Suprapubic skin (tissue), 4 donors: Measurements from ENCODE around the gene HTD2. TPM values are rescaled to one million over a fixed set of nuclear protein-coding genes. Genes with fewer than 3 reads are reported as not detected.
"Not testable (repeated sequence)": the region's sequence is repeated elsewhere in the genome, so short reads cannot be mapped to it uniquely, and the experiment has no call there.

Experiments used
- DNase-seq, 2 donors: peaks; one replicate each; pipeline ENCODE4 v3.0.0-alpha.2; 2019; ENCODE audit warnings: low spot score in 2 of 2
- H3K27ac ChIP-seq: fragments of 200-600 bp; sonication (generic); one replicate; pipeline ENCODE4 v1.5.1; 2019
- H3K27me3 ChIP-seq: fragments of 200-600 bp; sonication (generic); one replicate; pipeline ENCODE4 v1.5.1; 2019
- H3K36me3 ChIP-seq: fragments of 200-600 bp; sonication (generic); one replicate; pipeline ENCODE4 v1.5.1; 2019
- H3K4me1 ChIP-seq: fragments of 200-600 bp; sonication (generic); one replicate; pipeline ENCODE4 v1.5.1; 2019
- H3K4me3 ChIP-seq: fragments of 200-600 bp; sonication (generic); one replicate; pipeline ENCODE4 v1.5.1; 2019; ENCODE audit warnings: mild to moderate bottlenecking
- H3K9me3 ChIP-seq: fragments of 200-600 bp; sonication (generic); one replicate; pipeline ENCODE4 v1.5.1; 2019
- EP300 ChIP-seq: sonication (generic); formaldehyde crosslinking; IDR thresholded peaks from one replicate; pipeline ENCODE4 v1.6.1; 2017; ENCODE audit warnings: antibody characterized with exemption
- POLR2A ChIP-seq, 2 donors: fragments of 450-650 bp; IDR thresholded peaks; one replicate each; pipeline ENCODE4 v1.6.1; 2017; ENCODE audit warnings: antibody characterized with exemption in 2 of 2, mild to moderate bottlenecking in 2 of 2, moderate library complexity in 2 of 2
- POLR2AphosphoS5 ChIP-seq, 3 donors: sonication (generic); formaldehyde crosslinking; IDR thresholded peaks; one replicate each; pipeline ENCODE4 v1.6.1; 2017; ENCODE audit warnings: antibody characterized with exemption in 3 of 3
- WGBS: methylation state at CpG from one replicate; pipeline ENCODE4 v1.1.5; 2018; 5-methylcytosine and 5-hydroxymethylcytosine counted together
- total RNA-seq, 4 donors: library from RNA; depleted of rRNA; stranded (reverse); fragments of >200 nt; gene quantifications; one replicate each; pipeline ENCODE4 v1.1.0, GENCODE V29; 2016
- TF ChIP-seq, protein P1 (sequence below), 2 donors: fragments of 200-600 bp in 1 of 2; fragments of 450-650 bp in 1 of 2; sonication (generic) in 1 of 2; IDR thresholded peaks; one replicate each; pipeline ENCODE4 v1.5.1; 2016 to 2019; ENCODE audit warnings: antibody characterized with exemption in 2 of 2, mild to moderate bottlenecking in 1 of 2, moderate library complexity in 1 of 2

The HTD2 gene
- total RNA-seq, 4 donors from 2014 or later, result 10.9 to 14.4 (median 12.8) TPM

DNA sequence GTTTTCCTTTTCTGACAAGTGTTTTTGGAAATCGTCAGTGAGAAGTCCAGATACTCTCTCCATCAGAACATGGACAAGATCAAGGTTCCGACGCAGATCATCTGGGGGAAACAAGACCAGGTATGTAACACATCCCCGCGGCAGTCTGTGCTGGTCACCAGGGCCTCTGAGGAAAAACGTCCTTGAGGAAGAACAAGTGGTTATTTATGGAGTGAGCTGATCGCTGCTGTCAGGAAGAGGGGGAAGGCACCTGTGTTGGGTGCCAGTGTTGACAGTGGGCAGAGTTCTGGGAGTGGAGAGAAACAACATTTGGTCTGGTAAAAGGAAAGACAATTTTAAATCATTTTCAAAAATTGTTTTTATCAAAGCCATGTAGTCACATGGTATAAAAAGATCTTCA lies 21.0 kb upstream of the HTD2 start:
- Histone ChIP-seq H3K36me3 (peaks cover 69% of the 10 kb centered on the region), H3K4me1 (no peaks in the 10 kb centered on the region), H3K27ac (no peak overlapping the region), H3K4me3 (no peak overlapping the region), H3K27me3 (no peaks in the 10 kb centered on the region), H3K9me3 (no peaks in the 10 kb centered on the region)
- no peak for TF ChIP-seq POLR2AphosphoS5 (IDR thresholded peaks at IDR 0.05)
- no peak for TF ChIP-seq EP300
- TF ChIP-seq, protein P1, sequence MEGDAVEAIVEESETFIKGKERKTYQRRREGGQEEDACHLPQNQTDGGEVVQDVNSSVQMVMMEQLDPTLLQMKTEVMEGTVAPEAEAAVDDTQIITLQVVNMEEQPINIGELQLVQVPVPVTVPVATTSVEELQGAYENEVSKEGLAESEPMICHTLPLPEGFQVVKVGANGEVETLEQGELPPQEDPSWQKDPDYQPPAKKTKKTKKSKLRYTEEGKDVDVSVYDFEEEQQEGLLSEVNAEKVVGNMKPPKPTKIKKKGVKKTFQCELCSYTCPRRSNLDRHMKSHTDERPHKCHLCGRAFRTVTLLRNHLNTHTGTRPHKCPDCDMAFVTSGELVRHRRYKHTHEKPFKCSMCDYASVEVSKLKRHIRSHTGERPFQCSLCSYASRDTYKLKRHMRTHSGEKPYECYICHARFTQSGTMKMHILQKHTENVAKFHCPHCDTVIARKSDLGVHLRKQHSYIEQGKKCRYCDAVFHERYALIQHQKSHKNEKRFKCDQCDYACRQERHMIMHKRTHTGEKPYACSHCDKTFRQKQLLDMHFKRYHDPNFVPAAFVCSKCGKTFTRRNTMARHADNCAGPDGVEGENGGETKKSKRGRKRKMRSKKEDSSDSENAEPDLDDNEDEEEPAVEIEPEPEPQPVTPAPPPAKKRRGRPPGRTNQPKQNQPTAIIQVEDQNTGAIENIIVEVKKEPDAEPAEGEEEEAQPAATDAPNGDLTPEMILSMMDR (IDR thresholded peaks at IDR 0.05), result no peak
- 86% methylated on average over 7 of the region's 7 CpGs for WGBS
- no peak for DNase-seq

DNA sequence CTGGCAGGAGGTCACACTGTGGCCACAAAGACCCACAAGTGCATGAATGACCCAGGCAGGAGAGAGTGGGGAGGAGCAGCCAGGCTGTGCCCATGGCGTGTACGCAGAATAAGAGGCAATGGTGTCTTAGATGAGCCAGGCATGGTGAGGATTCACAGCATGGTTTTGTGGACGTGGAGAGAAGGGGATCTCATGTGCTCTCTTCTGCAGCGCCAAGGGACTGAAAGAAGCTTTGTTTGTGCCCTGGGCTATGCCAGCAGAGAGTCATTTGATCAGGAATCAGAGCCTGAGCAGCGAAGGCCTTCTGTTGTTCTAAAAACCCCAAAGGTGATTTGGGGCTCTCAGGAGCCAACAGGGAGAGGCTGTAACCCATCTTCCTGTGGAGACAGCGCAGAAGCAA lies 19.0 kb upstream of the HTD2 start:
- Histone ChIP-seq H3K27ac (no peak overlapping the region), H3K4me1 (no peaks in the 10 kb centered on the region), H3K36me3 (peaks cover 52% of the 10 kb centered on the region), H3K9me3 (no peaks in the 10 kb centered on the region), H3K27me3 (no peaks in the 10 kb centered on the region), H3K4me3 (no peak overlapping the region)
- DNase-seq, result no peak
- 88% methylated on average over 6 of the region's 6 CpGs for WGBS
- TF ChIP-seq POLR2A (IDR thresholded peaks at IDR 0.05) (no peak), POLR2AphosphoS5 (IDR thresholded peaks at IDR 0.05) (no peak), EP300 (no peak)
- TF ChIP-seq, protein P1 (IDR thresholded peaks at IDR 0.05), result no peak

DNA sequence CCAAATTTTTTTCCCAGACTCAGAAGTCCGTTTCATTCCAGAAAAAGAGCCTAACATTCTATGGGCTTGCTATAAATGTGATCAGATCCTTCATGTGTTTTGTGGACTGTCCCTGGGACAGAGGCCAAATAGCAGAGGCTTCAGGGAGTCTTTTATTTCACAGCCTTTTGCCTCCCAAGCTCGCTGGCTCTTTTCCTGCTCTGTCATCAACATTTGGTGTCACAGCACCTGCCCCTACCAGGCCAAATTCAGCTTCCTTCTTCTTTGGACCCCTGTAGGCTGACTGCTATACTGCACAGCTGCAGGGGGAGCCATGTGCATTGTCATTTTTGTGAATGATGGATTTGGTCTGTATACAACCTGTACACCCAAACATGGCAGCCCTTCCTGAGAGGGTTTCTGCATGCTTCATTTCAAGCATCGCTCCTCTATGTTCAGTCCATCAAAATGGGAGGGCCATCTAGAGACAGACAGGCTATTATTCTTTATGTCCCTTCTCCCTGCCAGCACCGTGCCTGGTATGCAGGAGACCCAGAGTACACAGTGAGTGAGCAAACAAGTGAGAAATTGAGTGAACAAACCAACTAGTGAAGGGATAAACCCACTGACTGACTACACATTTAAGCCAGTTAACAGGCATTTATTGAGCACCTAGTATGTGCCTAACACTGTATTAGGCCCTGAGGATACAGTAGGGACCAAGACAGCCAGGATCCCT lies 18.1 kb upstream of the HTD2 start:
- H3K27me3 ChIP-seq, result no peaks in the 10 kb centered on the region
- H3K36me3 ChIP-seq, result peaks cover 52% of the 10 kb centered on the region
- WGBS, result 74% methylated on average over 4 of the region's 4 CpGs
- no peak for DNase-seq
- no peaks in the 10 kb centered on the region for H3K4me1 ChIP-seq
- no peak overlapping the region for H3K4me3 ChIP-seq
- H3K27ac ChIP-seq, result no peak overlapping the region
- no peaks in the 10 kb centered on the region for H3K9me3 ChIP-seq
- no peak for TF ChIP-seq POLR2A (IDR thresholded peaks at IDR 0.05)
- no peak for TF ChIP-seq POLR2AphosphoS5 (IDR thresholded peaks at IDR 0.05)
- TF ChIP-seq, protein P1 (IDR thresholded peaks at IDR 0.05), result no peak
- no peak for TF ChIP-seq EP300

DNA sequence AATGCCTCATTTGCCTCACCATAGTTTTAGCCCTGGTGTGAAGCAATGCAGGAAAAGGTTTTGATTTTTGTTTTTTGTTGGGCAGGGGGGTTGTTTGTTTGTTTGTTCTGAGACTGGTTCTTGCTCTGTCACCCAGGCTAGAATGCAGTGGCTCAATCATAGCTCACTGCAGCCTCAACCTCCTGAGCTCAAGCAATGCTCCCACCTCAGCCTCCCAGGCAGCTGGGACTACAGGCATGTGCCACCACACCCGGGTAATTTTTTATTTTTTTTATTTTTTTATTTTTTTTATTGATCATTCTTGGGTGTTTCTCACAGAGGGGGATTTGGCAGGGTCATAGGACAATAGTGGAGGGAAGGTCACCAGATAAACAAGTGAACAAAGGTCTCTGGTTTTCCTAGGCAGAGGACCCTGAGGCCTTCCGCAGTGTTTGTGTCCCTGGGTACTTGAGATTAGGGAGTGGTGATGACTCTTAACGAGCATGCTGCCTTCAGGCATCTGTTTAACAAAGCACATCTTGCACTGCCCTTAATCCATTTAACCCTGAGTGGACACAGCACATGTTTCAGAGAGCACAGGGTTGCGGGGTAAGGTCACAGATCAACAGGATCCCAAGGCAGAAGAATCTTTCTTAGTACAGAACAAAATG lies 17.2 kb upstream of the HTD2 start:
- not testable (repeated sequence) for H3K4me3 ChIP-seq, H3K9me3 ChIP-seq, H3K4me1 ChIP-seq, H3K27me3 ChIP-seq, DNase-seq, H3K27ac ChIP-seq
- H3K36me3 ChIP-seq, result peaks cover 49% of the 10 kb centered on the region
- WGBS, result 63% methylated on average over 2 of the region's 4 CpGs

DNA sequence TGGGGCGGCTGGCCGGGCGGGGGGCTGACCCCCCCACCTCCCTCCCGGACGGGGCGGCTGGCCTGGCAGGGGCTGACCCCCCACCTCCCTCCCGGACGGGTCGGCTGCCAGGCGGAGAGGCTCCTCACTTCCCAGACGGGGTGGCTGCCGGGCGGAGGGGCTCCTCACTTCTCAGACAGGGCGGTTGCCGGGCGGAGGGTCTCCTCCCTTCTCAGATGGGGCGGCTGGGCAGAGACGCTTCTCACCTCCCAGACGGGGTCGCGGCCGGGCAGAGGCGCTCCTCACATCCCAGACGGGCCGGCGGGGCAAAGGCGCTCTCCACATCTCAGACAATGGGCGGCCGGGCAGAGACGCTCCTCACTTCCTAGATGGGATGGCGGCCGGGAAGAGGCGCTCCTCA lies 15.9 kb upstream of the HTD2 start:
- H3K27me3 ChIP-seq, DNase-seq, H3K4me1 ChIP-seq, H3K4me3 ChIP-seq, H3K9me3 ChIP-seq, H3K27ac ChIP-seq: not testable (repeated sequence)
- 96% methylated on average over 5 of the region's 33 CpGs for WGBS
- H3K36me3 ChIP-seq, result peaks cover 39% of the 10 kb centered on the region

DNA sequence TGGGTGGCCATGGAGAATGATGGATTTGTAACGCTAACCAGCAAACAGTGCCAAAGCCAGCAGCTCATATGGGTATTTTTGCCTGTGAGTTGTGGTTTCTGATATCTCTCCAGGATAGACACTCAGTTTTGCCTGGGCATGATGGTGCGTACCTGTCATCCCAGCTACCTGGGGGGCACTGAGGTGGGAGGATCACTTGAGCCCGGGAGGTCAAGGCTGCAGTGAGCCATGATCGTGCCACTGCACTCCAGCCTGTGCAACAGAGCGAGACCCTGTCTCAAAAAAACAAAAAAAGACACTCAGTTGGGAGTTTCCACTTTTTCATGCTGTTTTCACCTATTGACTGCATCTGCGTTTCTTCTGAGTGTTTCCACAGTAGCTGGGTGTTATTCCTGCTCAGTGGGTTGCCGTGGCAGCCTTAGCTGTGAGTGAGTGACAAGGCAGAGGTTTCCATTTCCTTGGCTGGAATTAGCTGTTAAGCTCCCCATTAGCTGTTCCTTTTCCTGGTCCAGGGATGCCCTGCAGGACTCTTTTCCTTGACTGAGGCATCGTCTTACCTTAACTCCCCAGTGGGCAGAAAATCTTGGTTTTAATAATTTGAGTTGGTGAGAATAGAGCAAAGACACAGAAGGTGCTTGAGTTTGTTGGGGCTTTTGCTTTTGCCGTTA lies 14.5 kb upstream of the HTD2 start:
- TF ChIP-seq, protein P1 (IDR thresholded peaks at IDR 0.05), result no peak
- no peak for TF ChIP-seq POLR2AphosphoS5 (IDR thresholded peaks at IDR 0.05)
- no peak for TF ChIP-seq POLR2A (IDR thresholded peaks at IDR 0.05)
- TF ChIP-seq EP300, result no peak
- Histone ChIP-seq H3K36me3 (peaks cover 31% of the 10 kb centered on the region), H3K27me3 (no peaks in the 10 kb centered on the region), H3K4me1 (peaks cover 7% of the 10 kb centered on the region), H3K9me3 (no peaks in the 10 kb centered on the region), H3K27ac (no peak overlapping the region), H3K4me3 (no peak overlapping the region)
- WGBS, result 70% methylated on average over 9 of the region's 9 CpGs
- DNase-seq, result no peak
